KMS-11 (cell line): ENCODE results near the gene TRIP13.
"Not testable (repeated sequence)": the region's sequence is repeated elsewhere in the genome, so short reads cannot be mapped to it uniquely, and the experiment has no call there.

Experiments
- H2AFZ ChIP-seq: fragments of 200-600 bp; sonication (generic); 2 replicates; pipeline ENCODE4 v1.6.1; 2016; ENCODE audit warnings: antibody characterized with exemption, mixed run types, low read depth
- H3K27ac ChIP-seq: fragments of 200-600 bp; sonication (generic); 2 replicates; pipeline ENCODE4 v1.6.1; 2016; ENCODE audit warnings: mild to moderate bottlenecking, mixed run types
- H3K27me3 ChIP-seq: fragments of 200-600 bp; sonication (generic); 2 replicates; pipeline ENCODE4 v1.6.1; 2017; ENCODE audit warnings: mild to moderate bottlenecking, low read depth, mixed run types, moderate library complexity; ENCODE audit not compliant: insufficient read depth
- H3K36me3 ChIP-seq: fragments of 200-600 bp; sonication (generic); 2 replicates; pipeline ENCODE4 v1.6.1; 2017; ENCODE audit warnings: mild to moderate bottlenecking, mixed run types; ENCODE audit not compliant: insufficient read depth
- H3K4me1 ChIP-seq: fragments of 200-600 bp; sonication (generic); 2 replicates; pipeline ENCODE4 v1.6.1; 2016; ENCODE audit warnings: mild to moderate bottlenecking, low read depth, mixed run types; ENCODE audit not compliant: poor library complexity, severe bottlenecking
- H3K4me2 ChIP-seq: fragments of 200-600 bp; sonication (generic); 2 replicates; pipeline ENCODE4 v1.7.0; 2016; ENCODE audit warnings: mild to moderate bottlenecking, mixed run types
- H3K4me3 ChIP-seq: fragments of 200-600 bp; sonication (generic); IDR thresholded peaks from 2 replicates; pipeline ENCODE4 v1.6.1; 2017; ENCODE audit warnings: low read depth, low read length, mixed read lengths; ENCODE audit not compliant: insufficient read depth
- H3K79me2 ChIP-seq: fragments of 200-600 bp; sonication (generic); 2 replicates; pipeline ENCODE4 v1.6.1; 2016; ENCODE audit warnings: low read depth, mixed run types; ENCODE audit not compliant: insufficient read depth
- H3K9ac ChIP-seq: fragments of 200-600 bp; sonication (generic); 2 replicates; pipeline ENCODE4 v1.6.1; 2016; ENCODE audit warnings: mild to moderate bottlenecking, mixed run types
- H4K20me1 ChIP-seq: fragments of 200-600 bp; sonication (generic); 2 replicates; pipeline ENCODE4 v1.6.1; 2016; ENCODE audit warnings: mild to moderate bottlenecking, mixed run types; ENCODE audit not compliant: insufficient read depth
- CTCF ChIP-seq: fragments of 200-600 bp; sonication (generic); conservative IDR thresholded peaks from 2 replicates; pipeline ENCODE4 v1.6.1; 2017; ENCODE audit warnings: low read depth, mild to moderate bottlenecking, antibody characterized with exemption, low read length, moderate library complexity, mixed read lengths

Gene TRIP13

GRCh38 chr5:932628-933250 lies 40.1 kb downstream of the TRIP13 start:
- Histone ChIP-seq H3K27me3 (no peaks in the 10 kb centered on the region), H4K20me1 (no peaks in the 10 kb centered on the region), H2AFZ (no peak overlapping the region), H3K27ac (no peak overlapping the region), H3K79me2 (no peaks in the 10 kb centered on the region), H3K4me1 (no peaks in the 10 kb centered on the region), H3K4me3 (no peak overlapping the region), H3K36me3 (no peaks in the 10 kb centered on the region), H3K9ac (no peak overlapping the region), H3K4me2 (no peak overlapping the region)
- TF ChIP-seq CTCF, result no peak

- H2AFZ ChIP-seq, result no peak overlapping the region
- no peak for TF ChIP-seq CTCF
- no peaks in the 10 kb centered on the region for H3K4me1 ChIP-seq
- no peaks in the 10 kb centered on the region for H3K36me3 ChIP-seq
- H4K20me1 ChIP-seq, result no peaks in the 10 kb centered on the region
- H3K27ac ChIP-seq, result no peak overlapping the region
- no peak overlapping the region for H3K4me3 ChIP-seq
- H3K4me2 ChIP-seq, result no peak overlapping the region
- H3K79me2 ChIP-seq, result no peaks in the 10 kb centered on the region
- no peak overlapping the region for H3K9ac ChIP-seq
- no peaks in the 10 kb centered on the region for H3K27me3 ChIP-seq
Observed at GRCh38 chr5:933251-933861, 40.7 kb downstream of the TRIP13 start.

GRCh38 chr5:933951-934350 lies 41.3 kb downstream of the TRIP13 start:
- H3K27ac ChIP-seq, H3K4me3 ChIP-seq, H4K20me1 ChIP-seq, H3K79me2 ChIP-seq, H2AFZ ChIP-seq, H3K4me1 ChIP-seq, H3K4me2 ChIP-seq, H3K27me3 ChIP-seq, H3K36me3 ChIP-seq, H3K9ac ChIP-seq: not testable (repeated sequence)

GRCh38 chr5:934381-934967 lies 41.8 kb downstream of the TRIP13 start:
- not testable (repeated sequence) for H3K4me1 ChIP-seq, H3K4me3 ChIP-seq, H3K4me2 ChIP-seq, H3K27me3 ChIP-seq, H4K20me1 ChIP-seq, H3K27ac ChIP-seq, H3K36me3 ChIP-seq, H3K79me2 ChIP-seq, H2AFZ ChIP-seq, H3K9ac ChIP-seq

GRCh38 chr5:935510-936084 lies 42.9 kb downstream of the TRIP13 start:
- no peak overlapping the region for H3K4me2 ChIP-seq
- H2AFZ ChIP-seq, result no peak overlapping the region
- H3K79me2 ChIP-seq, result no peaks in the 10 kb centered on the region

More at GRCh38 chr5:935510-936084, 42.9 kb downstream of the TRIP13 start:
- H3K27ac ChIP-seq, result no peak overlapping the region
- no peak for TF ChIP-seq CTCF
- H3K9ac ChIP-seq, result no peak overlapping the region
- H3K27me3 ChIP-seq, result no peaks in the 10 kb centered on the region
- no peaks in the 10 kb centered on the region for H3K4me1 ChIP-seq
- H4K20me1 ChIP-seq, result no peaks in the 10 kb centered on the region
- H3K36me3 ChIP-seq, result no peaks in the 10 kb centered on the region
- no peak overlapping the region for H3K4me3 ChIP-seq
